Bone marrow (tissue), 2 donors: ENCODE measurements around the gene WFS1.

Experiments used
- DNase-seq, 2 donors: peaks; one replicate each; lab custom pipeline; 2025; lab: John Stamatoyannopoulos, UW

Gene WFS1

GRCh38 chr4:6279582-6280289 is 10.1 kb downstream of the WFS1 start:
- no peak for DNase-seq

GRCh38 chr4:6280365-6280996 is 10.8 kb downstream of the WFS1 start:
- no peak for DNase-seq

GRCh38 chr4:6281436-6282313 is 12.0 kb downstream of the WFS1 start:
- DNase-seq: no peak

DNA sequence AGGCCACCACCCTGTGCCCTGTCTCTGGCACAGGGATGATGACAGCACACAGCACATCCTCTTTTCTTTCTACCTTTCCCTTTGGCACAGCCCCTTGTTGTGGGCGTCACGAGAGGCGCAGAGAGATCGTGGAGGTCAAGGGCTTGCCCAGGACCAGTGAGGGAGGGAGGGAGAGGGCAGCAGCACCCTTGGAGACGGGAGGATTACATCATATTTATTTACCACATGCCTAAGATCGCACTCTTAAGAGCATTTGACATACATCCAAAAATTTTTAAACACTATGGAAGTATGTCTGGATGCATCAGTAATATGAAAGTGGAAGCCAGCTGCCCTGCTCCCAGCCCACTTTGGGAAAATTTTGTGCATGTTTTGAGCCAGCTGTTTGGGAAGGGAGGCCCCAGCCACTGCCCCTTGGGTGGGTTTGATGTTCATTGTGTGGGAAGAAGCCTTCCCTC is 12.7 kb downstream of the WFS1 start:
- DNase-seq: no peak

- no peak for DNase-seq
Observed at GRCh38 chr4:6283282-6283681, 13.6 kb downstream of the WFS1 start.

GRCh38 chr4:6287017-6287788 is 17.6 kb downstream of the WFS1 start:
- DNase-seq: no peak

GRCh38 chr4:6288342-6288741 is 18.7 kb downstream of the WFS1 start:
- DNase-seq: no peak

GRCh38 chr4:6288871-6289270 is 19.2 kb downstream of the WFS1 start:
- DNase-seq: no peak

DNA sequence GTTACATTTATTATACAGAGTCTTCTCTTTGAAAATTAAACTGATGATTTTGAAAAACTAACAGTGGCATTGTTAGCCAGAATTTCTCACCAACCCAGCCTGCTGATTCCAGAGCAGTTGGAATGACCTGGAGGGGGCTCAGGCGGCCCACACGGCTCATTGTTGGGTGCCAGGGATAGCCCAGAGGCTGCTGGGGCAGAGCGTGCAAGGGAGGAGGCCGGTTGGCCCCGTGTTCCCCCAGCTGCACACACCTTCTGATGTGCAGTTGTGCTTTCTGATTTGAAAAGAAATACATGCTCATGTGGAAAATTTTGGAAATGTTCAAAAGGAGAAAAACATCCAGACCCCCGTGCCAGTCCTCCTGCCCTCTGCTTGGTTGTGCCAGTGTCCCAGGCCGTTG is 20.6 kb downstream of the WFS1 start:
- DNase-seq: no peak

DNA sequence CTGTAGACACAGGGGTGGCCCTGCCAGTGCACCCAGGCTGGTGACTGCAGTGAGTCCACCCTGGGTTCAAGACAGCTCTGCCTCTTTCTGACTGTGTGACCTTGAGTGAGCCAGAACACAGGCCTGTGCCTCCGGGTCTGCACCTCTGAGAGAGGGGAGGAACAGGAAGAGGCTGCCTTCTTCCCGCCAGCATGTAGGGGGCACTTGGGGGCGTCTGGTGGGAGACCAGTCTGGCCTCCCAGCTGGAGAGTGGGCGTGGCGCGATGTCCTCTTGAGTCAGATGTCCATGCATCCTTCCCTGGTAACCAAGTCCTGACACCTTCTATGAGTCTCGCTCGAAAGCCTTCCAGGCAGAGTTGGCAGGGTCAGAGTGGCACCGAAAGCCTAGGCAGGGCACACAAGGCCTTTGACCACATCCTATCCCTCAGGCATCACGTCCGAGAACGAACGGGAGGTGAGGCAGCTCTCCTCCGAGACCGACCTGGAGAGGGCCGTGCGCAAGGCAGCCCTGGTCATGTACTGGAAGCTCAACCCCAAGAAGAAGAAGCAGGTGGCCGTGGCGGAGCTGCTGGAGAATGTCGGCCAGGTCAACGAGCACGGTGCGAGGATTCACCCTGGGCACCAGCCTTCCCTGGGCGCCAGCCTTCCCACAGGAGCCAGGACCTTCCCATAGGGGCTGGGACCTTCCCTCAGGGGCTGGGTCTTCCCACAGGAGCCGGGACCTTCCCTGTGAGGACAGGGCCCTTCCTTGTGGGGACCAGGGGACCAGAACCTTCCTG is 21.3 kb downstream of the WFS1 start:
- DNase-seq: no peak

GRCh38 chr4:6291784-6292297 is 22.2 kb downstream of the WFS1 start:
- no peak for DNase-seq

DNA sequence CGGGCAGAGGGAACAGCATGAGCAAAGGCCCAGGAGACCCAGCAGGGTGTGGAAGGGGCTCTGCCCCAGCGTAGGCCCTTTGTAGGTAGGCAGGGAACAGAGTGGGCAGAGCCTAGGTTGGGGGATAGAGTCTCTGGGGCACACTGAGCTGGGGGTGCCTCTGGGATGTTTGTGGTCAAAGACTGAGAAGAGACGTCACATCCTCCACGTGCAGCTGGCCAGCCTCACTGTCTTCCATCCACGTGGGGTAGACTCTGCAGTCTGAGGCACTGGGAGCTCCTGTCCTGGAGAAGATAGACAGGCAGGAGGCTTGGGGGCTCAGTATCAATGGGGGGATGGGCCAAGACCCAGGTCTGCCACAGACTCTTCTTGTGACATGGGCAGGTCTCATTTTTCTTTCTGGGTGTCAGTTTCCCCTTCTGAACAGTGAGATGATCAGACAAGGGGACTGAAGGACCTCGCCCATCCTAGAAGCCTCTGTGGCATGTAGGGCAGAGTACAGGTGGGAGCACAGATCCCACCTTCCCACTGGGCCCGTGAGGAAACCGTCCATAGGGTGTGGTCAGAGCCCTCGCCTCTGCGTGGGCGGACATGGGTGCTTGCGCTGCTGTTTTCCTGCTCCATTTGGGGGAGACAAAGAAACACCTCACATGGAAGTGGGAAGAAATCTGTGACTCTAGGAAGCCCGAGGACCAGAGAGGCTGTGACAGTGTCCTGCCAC is 22.9 kb downstream of the WFS1 start:
- no peak for DNase-seq

GRCh38 chr4:6293097-6293445 is 23.4 kb downstream of the WFS1 start:
- DNase-seq: no peak

DNA sequence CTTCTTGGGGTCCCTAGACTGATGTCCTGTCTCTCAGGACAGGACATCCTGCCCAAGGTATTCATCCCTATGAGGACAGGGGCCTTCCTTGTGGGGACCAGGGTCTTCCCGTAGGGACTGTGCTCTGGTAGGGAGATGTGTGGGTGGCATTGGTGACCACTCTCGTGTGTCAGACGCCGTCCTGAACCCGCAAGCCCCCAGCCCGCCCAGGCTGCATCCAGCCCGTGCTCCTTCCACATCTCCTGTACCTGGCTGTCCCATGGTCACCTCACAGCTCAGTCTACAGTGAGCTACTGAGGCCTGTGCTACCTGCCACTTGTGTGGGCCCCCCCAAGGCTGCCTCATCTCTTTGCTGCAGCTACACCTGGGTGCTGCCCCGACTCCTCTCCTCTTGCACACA is 24.0 kb downstream of the WFS1 start:
- no peak for DNase-seq

- no peak for DNase-seq
Observed at GRCh38 chr4:6294705-6295421, 25.2 kb downstream of the WFS1 start.

GRCh38 chr4:6295495-6295894 is 25.8 kb downstream of the WFS1 start:
- no peak for DNase-seq

- DNase-seq: no peak
Observed at GRCh38 chr4:6296026-6296425, 26.4 kb downstream of the WFS1 start.

DNA sequence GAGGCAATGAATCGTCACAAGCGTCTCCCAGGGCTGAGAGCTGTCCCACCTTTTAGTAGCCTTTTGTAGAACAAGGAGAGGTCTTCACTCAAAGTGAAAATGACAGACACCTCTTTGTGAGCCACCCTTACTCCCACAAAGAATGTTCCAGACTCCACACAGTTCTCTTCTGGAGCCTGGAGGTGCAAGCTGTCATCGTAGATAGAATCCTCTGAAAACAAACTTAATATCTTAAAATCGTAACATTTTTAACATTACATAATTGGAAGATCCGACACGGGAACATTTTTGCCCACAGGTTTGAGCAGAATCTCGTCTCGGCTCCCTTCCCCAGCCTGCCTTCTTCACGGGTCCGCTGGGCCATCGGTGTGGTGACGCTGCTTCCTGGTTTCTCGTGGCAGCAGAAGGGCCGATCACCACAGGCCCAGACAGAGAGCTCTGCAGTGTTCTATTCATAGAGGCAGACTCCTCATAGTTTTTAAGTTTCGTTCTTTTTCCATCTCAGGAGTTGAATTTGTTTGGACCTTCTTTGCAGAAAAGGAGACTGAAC is 27.7 kb downstream of the WFS1 start:
- DNase-seq: no peak

DNA sequence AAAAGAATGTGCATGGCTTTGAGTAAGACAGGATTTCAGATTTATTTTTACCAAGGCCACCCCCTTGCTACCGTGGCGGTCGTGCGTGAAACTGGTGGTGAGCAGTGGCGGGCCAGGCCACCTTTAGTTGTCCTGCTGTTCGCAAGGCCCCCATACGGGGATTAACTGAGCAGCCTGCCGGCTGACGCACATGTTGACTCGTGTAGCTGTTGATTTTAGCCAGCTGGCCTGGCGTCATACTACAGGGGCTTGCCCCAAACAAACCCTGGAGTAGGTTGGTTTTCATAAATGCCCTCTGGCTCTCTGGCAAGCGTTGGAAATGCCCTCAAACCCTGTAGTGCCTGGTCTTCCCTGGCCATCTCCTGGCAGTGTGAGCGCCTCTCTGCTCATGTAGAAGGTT is 28.4 kb downstream of the WFS1 start:
- DNase-seq: no peak

DNA sequence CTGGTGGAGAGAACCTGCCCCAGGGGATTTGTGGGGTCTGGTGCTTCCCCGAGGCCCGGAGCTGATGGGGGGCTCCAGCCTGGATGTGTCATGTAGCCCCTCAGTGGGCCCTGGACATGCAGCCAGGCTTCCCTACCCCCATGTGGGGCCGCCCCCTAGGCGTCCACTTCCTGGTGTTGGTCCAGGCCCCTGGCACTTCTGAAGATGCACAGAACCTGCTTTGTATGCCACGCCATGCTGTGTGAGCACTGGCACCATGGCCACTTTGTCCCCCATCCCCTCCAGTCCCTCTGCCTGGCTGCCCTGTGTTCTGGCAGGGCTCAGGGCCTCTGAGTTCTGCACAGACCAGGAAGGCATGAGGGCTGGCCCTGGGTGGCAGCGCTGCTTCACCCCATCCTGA is 29.2 kb downstream of the WFS1 start:
- no peak for DNase-seq
